Neural progenitor cell (in vitro differentiated cells): ENCODE results near the gene SMIM43.

ENCODE experiments used
- EZH2 ChIP-seq: fragments of 200-600 bp; sonication (generic); IDR thresholded peaks from 2 replicates; pipeline ENCODE4 v1.6.1; 2017; ENCODE audit warnings: antibody characterized with exemption, mild to moderate bottlenecking, moderate library complexity
- EZH2phosphoT487 ChIP-seq: fragments of 200-600 bp; sonication (generic); IDR thresholded peaks from 2 replicates; pipeline ENCODE4 v1.6.1; 2017; ENCODE audit warnings: antibody characterized with exemption
- TF ChIP-seq, protein P1 (sequence below): fragments of 200-600 bp; sonication (generic); IDR thresholded peaks from 2 replicates; pipeline ENCODE4 v1.5.1; 2017; ENCODE audit warnings: antibody characterized with exemption, mild to moderate bottlenecking

GRCh38 chr4:121811122-121811521 is 46.2 kb upstream of the SMIM43 start:
- TF ChIP-seq, protein P1, sequence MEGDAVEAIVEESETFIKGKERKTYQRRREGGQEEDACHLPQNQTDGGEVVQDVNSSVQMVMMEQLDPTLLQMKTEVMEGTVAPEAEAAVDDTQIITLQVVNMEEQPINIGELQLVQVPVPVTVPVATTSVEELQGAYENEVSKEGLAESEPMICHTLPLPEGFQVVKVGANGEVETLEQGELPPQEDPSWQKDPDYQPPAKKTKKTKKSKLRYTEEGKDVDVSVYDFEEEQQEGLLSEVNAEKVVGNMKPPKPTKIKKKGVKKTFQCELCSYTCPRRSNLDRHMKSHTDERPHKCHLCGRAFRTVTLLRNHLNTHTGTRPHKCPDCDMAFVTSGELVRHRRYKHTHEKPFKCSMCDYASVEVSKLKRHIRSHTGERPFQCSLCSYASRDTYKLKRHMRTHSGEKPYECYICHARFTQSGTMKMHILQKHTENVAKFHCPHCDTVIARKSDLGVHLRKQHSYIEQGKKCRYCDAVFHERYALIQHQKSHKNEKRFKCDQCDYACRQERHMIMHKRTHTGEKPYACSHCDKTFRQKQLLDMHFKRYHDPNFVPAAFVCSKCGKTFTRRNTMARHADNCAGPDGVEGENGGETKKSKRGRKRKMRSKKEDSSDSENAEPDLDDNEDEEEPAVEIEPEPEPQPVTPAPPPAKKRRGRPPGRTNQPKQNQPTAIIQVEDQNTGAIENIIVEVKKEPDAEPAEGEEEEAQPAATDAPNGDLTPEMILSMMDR: no peak
- TF ChIP-seq EZH2phosphoT487 (no peak), EZH2 (no peak)
